GM12878 (cell line): ENCODE results near the gene PRRC2A. TPM values are rescaled to one million over a fixed set of nuclear protein-coding genes. Genes with fewer than 3 reads are reported as not detected.
A peak's percentile ranks its signal among the peaks of the same experiment; 100 is the strongest.

Source experiments
- ASH2L ChIP-seq: fragments of 300-600, 200-600 bp; sonication (generic); IDR thresholded peaks from 2 replicates; pipeline ENCODE4 v1.6.1; 2017; ENCODE audit warnings: low read depth, mild to moderate bottlenecking, borderline replicate concordance
- CHD1 ChIP-seq: IDR thresholded peaks from 2 replicates; pipeline ENCODE4 v1.6.1; 2012; ENCODE audit warnings: low read depth, low read length, improper control_type of control experiment
- CREB1 ChIP-seq: IDR thresholded peaks from 2 replicates; pipeline ENCODE4 v1.6.1; 2012; ENCODE audit warnings: low read depth, mild to moderate bottlenecking, inconsistent platforms
- MEF2B ChIP-seq: fragments of 450-650 bp; IDR thresholded peaks from 2 replicates; pipeline ENCODE4 v1.6.1; 2018; ENCODE audit warnings: mild to moderate bottlenecking, moderate library complexity; ENCODE audit not compliant: partially characterized antibody, poor library complexity, severe bottlenecking
- NFIC ChIP-seq: IDR thresholded peaks from 2 replicates; pipeline ENCODE4 v1.6.1; 2012; ENCODE audit warnings: low read depth, mild to moderate bottlenecking, inconsistent platforms, low read length, moderate library complexity
- NFYB ChIP-seq: IDR thresholded peaks from 2 replicates; pipeline ENCODE4 v1.6.1; 2011; ENCODE audit warnings: low read depth, mild to moderate bottlenecking, low read length, improper control_type of control experiment, moderate library complexity; ENCODE audit not compliant: insufficient read depth
- PAX5 ChIP-seq: IDR thresholded peaks from 2 replicates; pipeline ENCODE4 v1.6.1; 2011; ENCODE audit warnings: low read depth, low read length, borderline replicate concordance
- POLR2A ChIP-seq: IDR thresholded peaks from 2 replicates; pipeline ENCODE4 v1.6.1; 2011; ENCODE audit warnings: low read depth, mild to moderate bottlenecking, low read length
- POLR2AphosphoS2 ChIP-seq: IDR thresholded peaks from 2 replicates; pipeline ENCODE4 v1.6.1; 2011; ENCODE audit warnings: low read depth, mild to moderate bottlenecking, low read length, improper control_type of control experiment, moderate library complexity
- RB1 ChIP-seq: fragments of 450-650 bp; formaldehyde crosslinking; IDR thresholded peaks from 2 replicates; pipeline ENCODE4 v1.6.1; 2017; ENCODE audit warnings: mild to moderate bottlenecking, borderline replicate concordance
- RCOR1 ChIP-seq: conservative IDR thresholded peaks from 2 replicates; pipeline ENCODE4 v1.6.1; 2012; ENCODE audit warnings: low read depth, low read length, improper control_type of control experiment
- TCF7 ChIP-seq: IDR thresholded peaks from 2 replicates; pipeline ENCODE4 v1.6.1; 2014; ENCODE audit warnings: antibody characterized with exemption, borderline replicate concordance
- ZNF274 ChIP-seq: IDR thresholded peaks from one replicate; pipeline ENCODE4 v1.8.0; 2011; ENCODE audit not compliant: insufficient read length, insufficient read depth
- polyA plus RNA-seq, 11 experiments: library from polyadenylated mRNA; depleted of rRNA in 4 of 11; unstranded in 6 of 11; stranded (reverse) in 5 of 11; fragments of >200 nt; fragmentation: Nextera tagmentation in 4 of 11; fragmentation: Illumina TruSeq in 1 of 11; extraction: Ambion mirVana in 4 of 11; extraction: Trizol in 1 of 11; gene quantifications; 1 replicate in 1 of 11; 2 replicates in 10 of 11; pipeline versions ENCODE4 v1.2.1 to v1.2.3, GENCODE V29; 2011 to 2016; ENCODE audit warnings: inconsistent platforms in 2 of 11, missing spikeins in 2 of 11, low read depth in 1 of 11
- total RNA-seq, 4 experiments: library from RNA; depleted of rRNA in 3 of 4; stranded (reverse); fragments of >200 nt in 3 of 4; fragmentation: Illumina TruSeq in 1 of 4; extraction: Trizol in 1 of 4; gene quantifications; 2 replicates each; pipeline versions ENCODE4 v1.2.1 to v1.2.3, GENCODE V29; 2013 to 2021
- TF ChIP-seq, protein P1 (sequence below): fragments of 150-350 bp; IDR thresholded peaks from 2 replicates; pipeline ENCODE4 v1.6.1; 2016; ENCODE audit warnings: low read depth, low read length
- TF ChIP-seq, protein P2 (sequence below), 3 experiments: IDR thresholded peaks in 2 of 3; conservative IDR thresholded peaks in 1 of 3; 2 replicates each; pipeline ENCODE4 v1.5.1; 2011; ENCODE audit warnings: low read depth in 3 of 3, low read length in 3 of 3, mild to moderate bottlenecking in 3 of 3, control low read depth in 2 of 3, moderate library complexity in 2 of 3, inconsistent platforms in 1 of 3, mixed read lengths in 1 of 3; ENCODE audit not compliant: control insufficient read depth in 2 of 3, insufficient read depth in 1 of 3; ENCODE audit errors: extremely low read depth in 1 of 3
- TF ChIP-seq, protein P3 (sequence below): fragments of 450-650 bp; IDR thresholded peaks from 2 replicates; pipeline ENCODE4 v1.6.1; 2017; ENCODE audit warnings: borderline replicate concordance
- TF ChIP-seq, protein P4 (sequence below): fragments of 450-650 bp; IDR thresholded peaks from 2 replicates; pipeline ENCODE4 v1.6.1; 2017; ENCODE audit warnings: mild to moderate bottlenecking, moderate library complexity

Gene PRRC2A
- total and polyA plus RNA-seq, 10 of the 15 experiments (the other 5 are each of a cell fraction or from before 2014, with no cell fraction given): 0.40 to 244 (median 61.3) TPM

DNA sequence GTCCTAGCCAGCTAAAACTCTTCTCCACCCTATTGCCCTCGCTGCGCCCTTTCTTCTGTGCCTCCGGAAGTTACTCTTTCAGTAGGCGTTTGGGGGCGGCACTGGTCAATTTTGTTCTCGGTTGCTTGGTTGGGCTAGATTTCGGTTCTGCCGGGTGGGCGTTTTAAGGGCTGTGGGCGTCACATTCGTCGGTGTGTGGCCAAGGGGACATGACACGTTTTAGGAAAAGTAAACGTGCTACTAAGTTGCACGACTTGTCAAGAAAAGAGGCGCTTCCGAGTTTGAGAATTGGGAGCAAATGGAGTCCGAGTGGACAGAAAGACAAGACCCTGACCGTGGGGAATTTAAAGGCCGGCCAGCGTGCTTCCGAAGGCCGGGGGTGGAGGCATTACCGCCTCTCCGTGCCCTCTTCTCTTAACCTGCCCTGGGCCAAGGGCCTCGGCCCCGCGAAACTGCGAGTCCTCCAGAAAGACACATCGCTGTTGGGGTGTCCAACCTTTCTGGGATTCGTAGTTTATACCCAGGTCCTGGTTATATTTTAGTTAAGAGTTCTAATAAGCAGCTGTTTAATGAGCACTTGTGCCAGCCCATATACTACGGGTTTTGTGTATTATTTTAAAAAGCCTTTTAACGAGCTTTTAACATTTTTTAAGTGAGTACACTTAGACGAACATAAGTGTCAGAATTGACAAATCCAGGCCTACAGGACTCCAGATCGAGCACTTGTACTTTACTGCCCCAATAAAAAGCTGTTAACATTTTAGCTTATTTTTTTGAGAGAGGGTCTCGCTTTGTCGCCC is 32.6 kb downstream of the PRRC2A start (continued):
- TF ChIP-seq MEF2B (no peak), POLR2AphosphoS2 (peak; percentile 61; the same call in 1 of the 2 replicates), ASH2L (no peak), CHD1 (no peak), CREB1 (peak; percentile 8; the same call in 1 of the 2 replicates), RCOR1 (0 out of 2 replicates have a peak, but pooled peaks have one; percentile 30), PAX5 (peak; percentile 37; the same call in 1 of the 2 replicates), ZNF274 (no peak), POLR2A (no peak), NFYB (0 out of 2 replicates have a peak, but pooled peaks have one; percentile 4), NFIC (peak; percentile 74; the same call in 1 of the 2 replicates), TCF7 (peak; percentile 39; the same call in 1 of the 2 replicates), RB1 (no peak)
- TF ChIP-seq, protein P1, sequence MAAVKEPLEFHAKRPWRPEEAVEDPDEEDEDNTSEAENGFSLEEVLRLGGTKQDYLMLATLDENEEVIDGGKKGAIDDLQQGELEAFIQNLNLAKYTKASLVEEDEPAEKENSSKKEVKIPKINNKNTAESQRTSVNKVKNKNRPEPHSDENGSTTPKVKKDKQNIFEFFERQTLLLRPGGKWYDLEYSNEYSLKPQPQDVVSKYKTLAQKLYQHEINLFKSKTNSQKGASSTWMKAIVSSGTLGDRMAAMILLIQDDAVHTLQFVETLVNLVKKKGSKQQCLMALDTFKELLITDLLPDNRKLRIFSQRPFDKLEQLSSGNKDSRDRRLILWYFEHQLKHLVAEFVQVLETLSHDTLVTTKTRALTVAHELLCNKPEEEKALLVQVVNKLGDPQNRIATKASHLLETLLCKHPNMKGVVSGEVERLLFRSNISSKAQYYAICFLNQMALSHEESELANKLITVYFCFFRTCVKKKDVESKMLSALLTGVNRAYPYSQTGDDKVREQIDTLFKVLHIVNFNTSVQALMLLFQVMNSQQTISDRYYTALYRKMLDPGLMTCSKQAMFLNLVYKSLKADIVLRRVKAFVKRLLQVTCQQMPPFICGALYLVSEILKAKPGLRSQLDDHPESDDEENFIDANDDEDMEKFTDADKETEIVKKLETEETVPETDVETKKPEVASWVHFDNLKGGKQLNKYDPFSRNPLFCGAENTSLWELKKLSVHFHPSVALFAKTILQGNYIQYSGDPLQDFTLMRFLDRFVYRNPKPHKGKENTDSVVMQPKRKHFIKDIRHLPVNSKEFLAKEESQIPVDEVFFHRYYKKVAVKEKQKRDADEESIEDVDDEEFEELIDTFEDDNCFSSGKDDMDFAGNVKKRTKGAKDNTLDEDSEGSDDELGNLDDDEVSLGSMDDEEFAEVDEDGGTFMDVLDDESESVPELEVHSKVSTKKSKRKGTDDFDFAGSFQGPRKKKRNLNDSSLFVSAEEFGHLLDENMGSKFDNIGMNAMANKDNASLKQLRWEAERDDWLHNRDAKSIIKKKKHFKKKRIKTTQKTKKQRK: no peak
- TF ChIP-seq, protein P2, sequence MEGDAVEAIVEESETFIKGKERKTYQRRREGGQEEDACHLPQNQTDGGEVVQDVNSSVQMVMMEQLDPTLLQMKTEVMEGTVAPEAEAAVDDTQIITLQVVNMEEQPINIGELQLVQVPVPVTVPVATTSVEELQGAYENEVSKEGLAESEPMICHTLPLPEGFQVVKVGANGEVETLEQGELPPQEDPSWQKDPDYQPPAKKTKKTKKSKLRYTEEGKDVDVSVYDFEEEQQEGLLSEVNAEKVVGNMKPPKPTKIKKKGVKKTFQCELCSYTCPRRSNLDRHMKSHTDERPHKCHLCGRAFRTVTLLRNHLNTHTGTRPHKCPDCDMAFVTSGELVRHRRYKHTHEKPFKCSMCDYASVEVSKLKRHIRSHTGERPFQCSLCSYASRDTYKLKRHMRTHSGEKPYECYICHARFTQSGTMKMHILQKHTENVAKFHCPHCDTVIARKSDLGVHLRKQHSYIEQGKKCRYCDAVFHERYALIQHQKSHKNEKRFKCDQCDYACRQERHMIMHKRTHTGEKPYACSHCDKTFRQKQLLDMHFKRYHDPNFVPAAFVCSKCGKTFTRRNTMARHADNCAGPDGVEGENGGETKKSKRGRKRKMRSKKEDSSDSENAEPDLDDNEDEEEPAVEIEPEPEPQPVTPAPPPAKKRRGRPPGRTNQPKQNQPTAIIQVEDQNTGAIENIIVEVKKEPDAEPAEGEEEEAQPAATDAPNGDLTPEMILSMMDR (IDR thresholded peaks at IDR 0.05 in 2 of 3, conservative IDR thresholded peaks at IDR 0.05 in 1 of 3; ENCODE audit: control insufficient read depth in 2 of 3, extremely low read depth in 1 of 3, insufficient read depth in 1 of 3, low read depth in 3 of 3, low read length in 3 of 3): peak in 1 of 3 experiments; percentile 29; a peak in 2 of 6 replicates
- TF ChIP-seq, protein P3, sequence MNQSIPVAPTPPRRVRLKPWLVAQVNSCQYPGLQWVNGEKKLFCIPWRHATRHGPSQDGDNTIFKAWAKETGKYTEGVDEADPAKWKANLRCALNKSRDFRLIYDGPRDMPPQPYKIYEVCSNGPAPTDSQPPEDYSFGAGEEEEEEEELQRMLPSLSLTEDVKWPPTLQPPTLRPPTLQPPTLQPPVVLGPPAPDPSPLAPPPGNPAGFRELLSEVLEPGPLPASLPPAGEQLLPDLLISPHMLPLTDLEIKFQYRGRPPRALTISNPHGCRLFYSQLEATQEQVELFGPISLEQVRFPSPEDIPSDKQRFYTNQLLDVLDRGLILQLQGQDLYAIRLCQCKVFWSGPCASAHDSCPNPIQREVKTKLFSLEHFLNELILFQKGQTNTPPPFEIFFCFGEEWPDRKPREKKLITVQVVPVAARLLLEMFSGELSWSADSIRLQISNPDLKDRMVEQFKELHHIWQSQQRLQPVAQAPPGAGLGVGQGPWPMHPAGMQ: no peak
- TF ChIP-seq, protein P4, sequence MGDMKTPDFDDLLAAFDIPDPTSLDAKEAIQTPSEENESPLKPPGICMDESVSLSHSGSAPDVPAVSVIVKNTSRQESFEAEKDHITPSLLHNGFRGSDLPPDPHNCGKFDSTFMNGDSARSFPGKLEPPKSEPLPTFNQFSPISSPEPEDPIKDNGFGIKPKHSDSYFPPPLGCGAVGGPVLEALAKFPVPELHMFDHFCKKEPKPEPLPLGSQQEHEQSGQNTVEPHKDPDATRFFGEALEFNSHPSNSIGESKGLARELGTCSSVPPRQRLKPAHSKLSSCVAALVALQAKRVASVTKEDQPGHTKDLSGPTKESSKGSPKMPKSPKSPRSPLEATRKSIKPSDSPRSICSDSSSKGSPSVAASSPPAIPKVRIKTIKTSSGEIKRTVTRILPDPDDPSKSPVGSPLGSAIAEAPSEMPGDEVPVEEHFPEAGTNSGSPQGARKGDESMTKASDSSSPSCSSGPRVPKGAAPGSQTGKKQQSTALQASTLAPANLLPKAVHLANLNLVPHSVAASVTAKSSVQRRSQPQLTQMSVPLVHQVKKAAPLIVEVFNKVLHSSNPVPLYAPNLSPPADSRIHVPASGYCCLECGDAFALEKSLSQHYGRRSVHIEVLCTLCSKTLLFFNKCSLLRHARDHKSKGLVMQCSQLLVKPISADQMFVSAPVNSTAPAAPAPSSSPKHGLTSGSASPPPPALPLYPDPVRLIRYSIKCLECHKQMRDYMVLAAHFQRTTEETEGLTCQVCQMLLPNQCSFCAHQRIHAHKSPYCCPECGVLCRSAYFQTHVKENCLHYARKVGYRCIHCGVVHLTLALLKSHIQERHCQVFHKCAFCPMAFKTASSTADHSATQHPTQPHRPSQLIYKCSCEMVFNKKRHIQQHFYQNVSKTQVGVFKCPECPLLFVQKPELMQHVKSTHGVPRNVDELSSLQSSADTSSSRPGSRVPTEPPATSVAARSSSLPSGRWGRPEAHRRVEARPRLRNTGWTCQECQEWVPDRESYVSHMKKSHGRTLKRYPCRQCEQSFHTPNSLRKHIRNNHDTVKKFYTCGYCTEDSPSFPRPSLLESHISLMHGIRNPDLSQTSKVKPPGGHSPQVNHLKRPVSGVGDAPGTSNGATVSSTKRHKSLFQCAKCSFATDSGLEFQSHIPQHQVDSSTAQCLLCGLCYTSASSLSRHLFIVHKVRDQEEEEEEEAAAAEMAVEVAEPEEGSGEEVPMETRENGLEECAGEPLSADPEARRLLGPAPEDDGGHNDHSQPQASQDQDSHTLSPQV: no peak
